Panc1 (cell line): ENCODE results near the gene CLIC4. TPM values are rescaled to one million over a fixed set of nuclear protein-coding genes. Genes with fewer than 3 reads are reported as not detected.

ENCODE experiments used
- ATAC-seq: fragments of 200-7000 bp; cut with Tn5 transposase; 2 replicates; pipeline ENCODE4 v1.9.1; 2020; ENCODE audit warnings: mild to moderate bottlenecking, moderate library complexity
- BruUV-seq: library from RNA; stranded (reverse); fragments of 400-500 nt; replicated peaks from 2 replicates; lab custom pipeline; 2021; lab: Mats Ljungman, UMichigan
- CTCF ChIA-PET: fragments of 300-600 bp; sonication (Branson Sonifier 250); formaldehyde crosslinking; loops from one replicate; lab custom pipeline; 2022; ENCODE audit warnings: antibody characterized with exemption; lab: Charles Lee
- POLR2A ChIA-PET: fragments of 300-600 bp; sonication (Branson Sonifier 250); formaldehyde crosslinking; loops from one replicate; lab custom pipeline; 2022; ENCODE audit warnings: antibody characterized with exemption; lab: Charles Lee
- DNase-seq: peaks from one replicate; pipeline ENCODE4 v3.0.0-alpha.2; 2010; ENCODE audit warnings: low read depth, low spot score
- H3K27ac ChIP-seq: 2 replicates; pipeline ENCODE4 v1.5.1; 2011; ENCODE audit warnings: mild to moderate bottlenecking, low read length, inconsistent platforms
- H3K27me3 ChIP-seq: fragments of 200-500 bp; sonication (Bioruptor generic); 2 replicates; pipeline ENCODE4 v1.6.0; 2014; ENCODE audit warnings: low read length, inconsistent platforms; ENCODE audit not compliant: control insufficient read depth, insufficient read depth
- H3K36me3 ChIP-seq: fragments of 200-500 bp; sonication (Bioruptor generic); 2 replicates; pipeline ENCODE4 v1.5.1; 2014; ENCODE audit warnings: inconsistent platforms, mild to moderate bottlenecking, low read length, moderate library complexity; ENCODE audit not compliant: control insufficient read depth, insufficient read depth
- H3K4me1 ChIP-seq: 2 replicates; pipeline ENCODE4 v1.5.1; 2011; ENCODE audit warnings: inconsistent platforms, mild to moderate bottlenecking, low read length, moderate library complexity; ENCODE audit not compliant: control insufficient read depth, insufficient read depth
- H3K4me3 ChIP-seq, 2 experiments: 2 replicates each; pipeline ENCODE4 v1.5.1; 2011 to 2012; ENCODE audit warnings: low read depth in 2 of 2, low read length in 2 of 2, mild to moderate bottlenecking in 2 of 2, inconsistent platforms in 1 of 2, moderate library complexity in 1 of 2
- H3K9me3 ChIP-seq: fragments of 200-500 bp; sonication (Bioruptor generic); 2 replicates; pipeline ENCODE4 v1.5.1; 2014; ENCODE audit warnings: low read depth, mild to moderate bottlenecking, inconsistent platforms, low read length, moderate library complexity; ENCODE audit not compliant: control insufficient read depth, insufficient read depth
- CTCF ChIP-seq: fragments of 450-650 bp; IDR thresholded peaks from 2 replicates; pipeline ENCODE4 v1.5.1; 2017; ENCODE audit warnings: mild to moderate bottlenecking
- POLR2AphosphoS5 ChIP-seq: IDR thresholded peaks from 2 replicates; pipeline ENCODE4 v1.6.1; 2012; ENCODE audit warnings: mild to moderate bottlenecking, low read depth, low read length, moderate library complexity
- REST ChIP-seq, 2 experiments: IDR thresholded peaks; 2 replicates each; pipeline ENCODE4 v1.6.1; 2011 to 2012; ENCODE audit warnings: low read depth in 2 of 2, control low read depth in 1 of 2, low read length in 1 of 2, mild to moderate bottlenecking in 1 of 2, moderate library complexity in 1 of 2; ENCODE audit not compliant: insufficient read depth in 1 of 2
- SIN3A ChIP-seq: IDR thresholded peaks from 2 replicates; pipeline ENCODE4 v1.6.1; 2012; ENCODE audit warnings: low read depth, mild to moderate bottlenecking, low read length, moderate library complexity, borderline replicate concordance; ENCODE audit not compliant: insufficient read depth
- TCF7L2 ChIP-seq: IDR thresholded peaks from 2 replicates; pipeline ENCODE4 v1.6.1; 2011; ENCODE audit warnings: mild to moderate bottlenecking, low read depth, low read length, inconsistent platforms
- in situ Hi-C: cut with HindIII; loops from 2 replicates; pipeline ENCODE4 v1.10.0; 2016; ENCODE audit warnings: low sequenced_read_pairs, low pct_unique_long_range_greater_than_20kb
- intact Hi-C: fragments of 100-400 bp; cut with micrococcal nuclease; formaldehyde crosslinking; loops from one replicate; pipeline ENCODE4 v1.10.0; 2022; ENCODE audit not compliant: unreplicated experiment
- total RNA-seq: library from RNA; stranded (reverse); gene quantifications from one replicate; pipeline ENCODE4 v1.2.1, GENCODE V29; 2021; ENCODE audit not compliant: unreplicated experiment

Gene CLIC4
- total RNA-seq, 1 experiment from 2014 or later, result 123 TPM

GRCh38 chr1:24756395-24756794 is 11.1 kb downstream of the CLIC4 start:
- in situ Hi-C loops (no loop called here), intact Hi-C loops (no loop called here)
- no TSS peak for BruUV-seq
- Histone ChIP-seq H3K9me3 (no peaks in the 10 kb centered on the region), H3K27me3 (no peaks in the 10 kb centered on the region), H3K36me3 (no peaks in the 10 kb centered on the region), H3K4me1 (peaks cover 9% of the 10 kb centered on the region; the same call in 1 of the 2 replicates), H3K27ac (no peak overlapping the region), H3K4me3 (no peak overlapping the region)
- DNase-seq (no peak), ATAC-seq (no peak)
- ChIA-PET CTCF (interaction anchor here (0.7 kb wide), 1 partner anchor 20 kb away, joined by 3 read pairs; no protein-coding TSS in a partner anchor), POLR2A (interaction anchor here (0.6 kb wide), 1 partner anchor 63 kb away, joined by 3 read pairs; no protein-coding TSS in a partner anchor)
- TF ChIP-seq CTCF (no peak), SIN3A (no peak), REST (IDR thresholded peaks at IDR 0.05; ENCODE audit: insufficient read depth in 1 of 2, low read depth in 2 of 2, low read length in 1 of 2) (no peak), POLR2AphosphoS5 (no peak), TCF7L2 (no peak)

DNA sequence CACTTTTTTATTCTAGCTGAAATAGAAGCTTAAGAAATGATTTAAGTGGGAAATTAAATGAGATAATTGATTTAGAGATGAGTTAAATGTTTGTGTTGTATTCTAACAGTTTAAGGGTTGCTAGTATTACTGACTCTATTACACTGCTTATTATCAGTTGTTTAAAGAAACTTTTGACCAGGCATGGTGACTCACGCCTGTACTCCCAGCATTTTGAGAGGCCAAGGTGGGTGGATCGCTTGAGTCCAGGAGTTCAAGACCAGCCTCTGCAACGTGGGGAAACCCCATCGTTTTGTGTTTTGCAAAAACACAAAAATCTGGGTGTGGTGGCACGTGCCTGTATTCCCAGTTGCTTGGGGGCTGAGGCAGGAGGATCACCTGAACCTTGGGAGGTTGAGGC is 14.2 kb downstream of the CLIC4 start:
- no peak for ATAC-seq
- H3K36me3 ChIP-seq, result no peaks in the 10 kb centered on the region
- in situ Hi-C loops (no loop called here), intact Hi-C loops (no loop called here)
- no TSS peak for BruUV-seq
- ChIA-PET CTCF (no interaction called here), POLR2A (interaction anchor here (0.7 kb wide), 1 partner anchor 12 kb away, joined by 3 read pairs; no protein-coding TSS in a partner anchor)
- H3K27me3 ChIP-seq, result no peaks in the 10 kb centered on the region
- H3K4me1 ChIP-seq, result peaks cover 4% of the 10 kb centered on the region; the same call in 1 of the 2 replicates
- no peak overlapping the region for H3K27ac ChIP-seq
- no peaks in the 10 kb centered on the region for H3K9me3 ChIP-seq
- no peak for DNase-seq
- no peak for TF ChIP-seq TCF7L2
- TF ChIP-seq SIN3A, result no peak
- no peak for TF ChIP-seq POLR2AphosphoS5
- H3K4me3 ChIP-seq, result no peak overlapping the region

- DNase-seq (no peak), ATAC-seq (no peak)
- ChIA-PET POLR2A (no interaction called here), CTCF (no interaction called here)
- no peaks in the 10 kb centered on the region for H3K36me3 ChIP-seq
- no peak overlapping the region for H3K4me3 ChIP-seq
- H3K9me3 ChIP-seq, result no peaks in the 10 kb centered on the region
- in situ Hi-C loops (no loop called here), intact Hi-C loops (no loop called here)
- no TSS peak for BruUV-seq
- no peak for TF ChIP-seq POLR2AphosphoS5
- TF ChIP-seq CTCF, result no peak
- TF ChIP-seq SIN3A, result no peak
- H3K27ac ChIP-seq, result no peak overlapping the region
- H3K4me1 ChIP-seq, result peaks cover 11% of the 10 kb centered on the region; the same call in 1 of the 2 replicates
- no peaks in the 10 kb centered on the region for H3K27me3 ChIP-seq
Measured at GRCh38 chr1:24761582-24761981, 16.3 kb downstream of the CLIC4 start.
